Activated naive CD4-positive, alpha-beta T cell treated with anti-CD3 and anti-CD28 coated beads for 36 hours (primary cell): ENCODE measurements around the gene FGD4. TPM values are rescaled to one million over a fixed set of nuclear protein-coding genes. Genes with fewer than 3 reads are reported as not detected.
A peak's percentile ranks its signal among the peaks of the same experiment; 100 is the strongest.

ENCODE experiments used
- CTCF ChIA-PET: fragments of 350-600 bp; sonication (Branson Sonifier 250); formaldehyde crosslinking; loops from one replicate; lab custom pipeline; 2021; ENCODE audit warnings: antibody characterized with exemption; lab: Charles Lee
- DNase-seq: peaks from one replicate; pipeline ENCODE4 v3.0.0-alpha.2; 2020
- H3K27ac Mint-ChIP-seq: one replicate; pipeline ENCODE4 v1.8.0; 2021; ENCODE audit warnings: mild to moderate bottlenecking, mixed read lengths
- H3K27me3 Mint-ChIP-seq: one replicate; pipeline ENCODE4 v1.8.0; 2021; ENCODE audit warnings: low read depth, mixed read lengths
- H3K36me3 Mint-ChIP-seq: one replicate; pipeline ENCODE4 v1.8.0; 2021; ENCODE audit warnings: low read depth, mixed read lengths
- H3K4me1 Mint-ChIP-seq: one replicate; pipeline ENCODE4 v1.8.0; 2021; ENCODE audit warnings: low read depth, mixed read lengths
- H3K4me3 Mint-ChIP-seq: one replicate; pipeline ENCODE4 v1.8.0; 2021; ENCODE audit warnings: mild to moderate bottlenecking, moderate library complexity, mixed read lengths
- H3K9me3 Mint-ChIP-seq: one replicate; pipeline ENCODE4 v1.8.0; 2021; ENCODE audit warnings: mixed read lengths
- intact Hi-C: fragments of 100-400 bp; cut with micrococcal nuclease; formaldehyde crosslinking; loops from one replicate; pipeline ENCODE4 v1.15.1; 2023
- total RNA-seq, 2 experiments: library from RNA; stranded (reverse); gene quantifications; one replicate each; pipeline ENCODE4 v1.2.3, GENCODE V29; 2021

FGD4 gene
- total RNA-seq, 2 experiments from 2014 or later = 0.15 to 0.17 TPM

- Mint-ChIP-seq H3K4me1 (no peaks in the 10 kb centered on the region), H3K27ac (no peak overlapping the region), H3K27me3 (no peaks in the 10 kb centered on the region), H3K4me3 (no peak overlapping the region), H3K36me3 (no peaks in the 10 kb centered on the region), H3K9me3 (no peaks in the 10 kb centered on the region)
- DNase-seq = no peak
- CTCF ChIA-PET = interaction anchor here (0.6 kb wide), 2 partner anchors 14 to 41 kb away, joined by 3 read pairs; no protein-coding TSS in a partner anchor
- intact Hi-C loops = no loop called here
These were observed 17.1 kb upstream of the FGD4 start for GRCh38 chr12:32382226-32382625.

GRCh38 chr12:32390572-32391219 lies 8.7 kb upstream of the FGD4 start:
- DNase-seq = peak; percentile 47
- CTCF ChIA-PET = no interaction called here
- H3K27ac Mint-ChIP-seq = peak overlapping the region; percentile 7
- intact Hi-C loops = loop anchor here (10.0 kb wide), 1 partner anchor 1634 kb away; the partner anchor contains the start of gene ALG10
- peaks cover 17% of the 10 kb centered on the region for H3K27me3 Mint-ChIP-seq
- H3K4me3 Mint-ChIP-seq = peak overlapping the region; percentile 66
- peaks cover 3% of the 10 kb centered on the region for H3K4me1 Mint-ChIP-seq
- H3K9me3 Mint-ChIP-seq = no peaks in the 10 kb centered on the region
- H3K36me3 Mint-ChIP-seq = no peaks in the 10 kb centered on the region

- Mint-ChIP-seq H3K36me3 (no peaks in the 10 kb centered on the region), H3K4me3 (no peak overlapping the region), H3K27me3 (peaks cover 23% of the 10 kb centered on the region), H3K27ac (no peak overlapping the region), H3K4me1 (peaks cover 3% of the 10 kb centered on the region), H3K9me3 (no peaks in the 10 kb centered on the region)
- CTCF ChIA-PET = interaction anchor here (0.6 kb wide), 1 partner anchor 263 kb away, joined by 3 read pairs; no protein-coding TSS in a partner anchor
- no peak for DNase-seq
- intact Hi-C loops = loop anchor here (5.0 to 10.0 kb wide), 3 partner anchors 53 to 1630 kb away; partner anchors contain the start of gene ALG10
These were observed 4.3 kb upstream of the FGD4 start for GRCh38 chr12:32395026-32395425.

DNA sequence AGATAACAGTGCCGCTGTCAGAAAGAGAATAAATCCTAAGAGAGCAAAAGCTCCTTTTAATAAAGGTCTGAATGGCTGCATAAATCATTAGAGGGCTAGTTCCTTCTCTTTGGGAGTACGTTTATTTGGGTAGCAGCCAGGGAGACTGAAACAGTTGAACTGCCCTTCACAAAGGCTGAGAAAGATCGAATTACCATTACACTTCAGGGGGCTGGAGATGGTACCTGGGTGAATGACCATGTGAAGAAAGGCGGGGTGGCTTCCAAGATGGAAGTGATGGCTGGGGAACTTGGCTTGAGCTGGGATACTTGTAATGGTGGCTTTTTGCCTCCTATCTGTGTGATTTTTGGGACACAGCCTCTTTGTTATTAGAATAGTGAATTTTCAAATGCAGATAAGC lies 1.7 kb upstream of the FGD4 start:
- no peaks in the 10 kb centered on the region for H3K9me3 Mint-ChIP-seq
- DNase-seq = no peak
- H3K4me3 Mint-ChIP-seq = no peak overlapping the region
- H3K27me3 Mint-ChIP-seq = peaks cover 33% of the 10 kb centered on the region
- no peaks in the 10 kb centered on the region for H3K4me1 Mint-ChIP-seq
- CTCF ChIA-PET = no interaction called here
- intact Hi-C loops = loop anchor here (5.0 to 10.0 kb wide), 3 partner anchors 55 to 1627 kb away; partner anchors contain the start of gene ALG10
- H3K36me3 Mint-ChIP-seq = no peaks in the 10 kb centered on the region
- no peak overlapping the region for H3K27ac Mint-ChIP-seq

- CTCF ChIA-PET = interaction anchor here (0.8 kb wide), 1 partner anchor 338 kb away, joined by 3 read pairs; no protein-coding TSS in a partner anchor
- Mint-ChIP-seq H3K27ac (no peak overlapping the region), H3K36me3 (no peaks in the 10 kb centered on the region), H3K4me3 (no peak overlapping the region), H3K27me3 (peaks cover 32% of the 10 kb centered on the region), H3K4me1 (no peaks in the 10 kb centered on the region), H3K9me3 (no peaks in the 10 kb centered on the region)
- no peak for DNase-seq
- intact Hi-C loops = loop anchor here (5.0 to 10.0 kb wide), 3 partner anchors 56 to 1627 kb away; partner anchors contain the start of gene ALG10
These were observed 1.2 kb upstream of the FGD4 start for GRCh38 chr12:32398181-32398580.

DNA sequence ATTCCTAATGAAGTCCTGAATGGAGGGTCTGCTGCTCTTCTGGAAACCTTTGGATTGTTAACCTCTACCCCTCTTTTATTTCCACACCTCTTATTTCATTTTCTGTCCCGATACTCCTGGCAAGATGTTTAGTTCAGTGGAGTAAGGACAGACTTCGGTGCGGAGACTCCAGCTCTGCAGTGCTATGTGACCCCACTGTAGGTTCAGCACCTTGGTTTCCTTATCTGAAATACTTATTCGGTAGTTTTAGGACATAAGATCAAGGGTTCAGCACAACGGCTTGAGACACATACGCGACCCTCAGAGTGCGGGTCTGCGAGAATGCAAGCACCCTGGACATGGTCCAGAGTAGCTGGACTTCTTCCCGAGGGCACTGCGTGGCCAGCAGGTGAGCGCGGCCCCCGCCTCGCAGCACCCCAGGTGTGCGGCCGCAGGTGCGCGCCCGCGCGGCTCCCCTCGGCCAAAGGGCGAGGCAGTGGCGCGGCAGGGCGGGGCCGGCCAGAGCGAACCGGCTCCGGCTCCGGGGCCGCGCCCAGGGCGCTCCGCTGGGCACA lies 465 bp upstream of the FGD4 start:
- Mint-ChIP-seq H3K36me3 (no peaks in the 10 kb centered on the region), H3K27ac (no peak overlapping the region), H3K4me3 (peak overlapping the region; percentile 88), H3K9me3 (no peaks in the 10 kb centered on the region), H3K27me3 (peaks cover 35% of the 10 kb centered on the region), H3K4me1 (no peaks in the 10 kb centered on the region)
- CTCF ChIA-PET = interaction anchor here (0.8 kb wide), 1 partner anchor 339 kb away, joined by 3 read pairs; no protein-coding TSS in a partner anchor
- intact Hi-C loops = loop anchor here (1.0 to 10.0 kb wide), 7 partner anchors 34 to 1626 kb away; partner anchors contain the start of genes ALG10, DNM1L, ETFBKMT and YARS2
- DNase-seq = no peak

DNA sequence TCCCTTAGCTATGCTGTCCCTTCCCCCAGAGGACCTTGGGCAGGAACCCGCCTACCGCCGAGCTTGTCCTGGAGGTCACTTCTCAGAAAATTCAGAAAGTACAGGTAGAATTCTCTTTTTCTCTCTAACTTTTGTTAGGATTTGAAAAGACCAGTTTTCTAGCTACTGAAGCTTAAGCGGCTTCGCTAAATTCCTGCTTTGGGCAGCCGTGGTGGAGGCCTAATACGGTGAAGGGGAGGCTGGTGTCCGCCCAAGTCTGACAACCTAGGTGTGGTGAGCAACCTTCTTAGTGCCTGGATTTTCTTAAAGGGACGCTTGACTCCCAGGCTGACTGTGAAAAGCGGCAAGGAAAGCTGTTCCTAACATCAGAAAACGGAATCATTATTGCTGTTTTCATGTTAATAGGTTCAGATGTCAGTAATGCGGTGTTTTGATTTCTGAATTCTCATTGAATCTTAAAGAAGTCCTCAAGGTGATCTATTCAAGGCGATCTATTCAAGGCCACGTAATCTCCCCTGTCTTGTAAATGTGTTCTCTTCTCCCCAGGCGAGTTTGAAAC lies 835 bp downstream of the FGD4 start:
- Mint-ChIP-seq H3K27ac (no peak overlapping the region), H3K36me3 (no peaks in the 10 kb centered on the region), H3K27me3 (peaks cover 38% of the 10 kb centered on the region), H3K4me1 (no peaks in the 10 kb centered on the region), H3K9me3 (no peaks in the 10 kb centered on the region), H3K4me3 (peak overlapping the region; percentile 65)
- CTCF ChIA-PET = interaction anchor here (0.6 kb wide), 1 partner anchor 331 kb away, joined by 4 read pairs; no protein-coding TSS in a partner anchor
- intact Hi-C loops = no loop called here
- DNase-seq = no peak

- no peak for DNase-seq
- Mint-ChIP-seq H3K27ac (no peak overlapping the region), H3K4me3 (no peak overlapping the region), H3K9me3 (no peaks in the 10 kb centered on the region), H3K36me3 (no peaks in the 10 kb centered on the region), H3K4me1 (no peaks in the 10 kb centered on the region), H3K27me3 (peaks cover 39% of the 10 kb centered on the region)
- intact Hi-C loops = no loop called here
- CTCF ChIA-PET = no interaction called here
These were observed 1.5 kb downstream of the FGD4 start for GRCh38 chr12:32400866-32401265.

GRCh38 chr12:32402170-32402569 lies 2.8 kb downstream of the FGD4 start:
- H3K27ac Mint-ChIP-seq = no peak overlapping the region
- no peaks in the 10 kb centered on the region for H3K4me1 Mint-ChIP-seq
- DNase-seq = no peak
- CTCF ChIA-PET = no interaction called here
- H3K27me3 Mint-ChIP-seq = peaks cover 39% of the 10 kb centered on the region
- no peaks in the 10 kb centered on the region for H3K9me3 Mint-ChIP-seq
- no peaks in the 10 kb centered on the region for H3K36me3 Mint-ChIP-seq
- intact Hi-C loops = no loop called here
- no peak overlapping the region for H3K4me3 Mint-ChIP-seq

GRCh38 chr12:32402946-32403345 lies 3.6 kb downstream of the FGD4 start:
- Mint-ChIP-seq H3K9me3 (no peaks in the 10 kb centered on the region), H3K4me1 (no peaks in the 10 kb centered on the region), H3K36me3 (no peaks in the 10 kb centered on the region), H3K4me3 (no peak overlapping the region), H3K27ac (no peak overlapping the region), H3K27me3 (peaks cover 38% of the 10 kb centered on the region)
- CTCF ChIA-PET = no interaction called here
- intact Hi-C loops = no loop called here
- DNase-seq = no peak

DNA sequence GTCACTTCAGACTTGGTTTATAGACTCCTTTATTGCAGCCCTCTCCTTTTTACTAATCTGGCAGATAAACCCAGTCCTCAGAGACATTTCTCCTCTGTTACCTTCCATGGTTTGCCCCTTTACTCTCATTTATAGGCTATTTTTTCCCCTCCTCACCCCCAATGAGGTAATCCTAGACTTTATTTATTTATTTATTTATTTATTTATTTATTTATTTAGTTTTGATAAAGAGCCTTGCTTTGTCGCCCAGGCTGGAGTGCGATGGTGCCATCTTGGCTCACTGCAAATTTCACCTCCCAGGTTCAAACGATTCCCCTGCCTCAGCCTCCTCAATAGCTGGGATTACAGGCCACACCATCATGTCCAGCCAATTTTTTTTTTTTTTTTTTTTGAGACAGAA lies 8.4 kb downstream of the FGD4 start:
- no peak overlapping the region for H3K4me3 Mint-ChIP-seq
- H3K27me3 Mint-ChIP-seq = peaks cover 15% of the 10 kb centered on the region
- DNase-seq = no peak
- H3K4me1 Mint-ChIP-seq = no peaks in the 10 kb centered on the region
- no peaks in the 10 kb centered on the region for H3K9me3 Mint-ChIP-seq
- H3K36me3 Mint-ChIP-seq = no peaks in the 10 kb centered on the region
- H3K27ac Mint-ChIP-seq = no peak overlapping the region
- CTCF ChIA-PET = interaction anchor here (0.6 kb wide), 1 partner anchor 838 kb away, joined by 4 read pairs; no protein-coding TSS in a partner anchor
- intact Hi-C loops = no loop called here

- Mint-ChIP-seq H3K4me3 (no peak overlapping the region), H3K27me3 (peaks cover 6% of the 10 kb centered on the region), H3K9me3 (no peaks in the 10 kb centered on the region), H3K4me1 (no peaks in the 10 kb centered on the region), H3K27ac (no peak overlapping the region), H3K36me3 (no peaks in the 10 kb centered on the region)
- intact Hi-C loops = no loop called here
- no peak for DNase-seq
- CTCF ChIA-PET = interaction anchor here (0.6 kb wide), 1 partner anchor 153 kb away, joined by 3 read pairs; no protein-coding TSS in a partner anchor
These were observed 14.1 kb downstream of the FGD4 start for GRCh38 chr12:32413412-32413811.
